OCI-LY1 (cell line): ENCODE results near the gene SH3TC2.
"Not testable (repeated sequence)": the region's sequence is repeated elsewhere in the genome, so short reads cannot be mapped to it uniquely, and the experiment has no call there.

ENCODE experiments used
- H2AFZ ChIP-seq: fragments of 200-600 bp; sonication (generic), shearing (Covaris generic); 2 replicates; pipeline ENCODE4 v1.6.0; 2014; ENCODE audit warnings: antibody characterized with exemption, mild to moderate bottlenecking, low read length
- H3F3A ChIP-seq: fragments of 200-600 bp; sonication (generic), shearing (Covaris generic); 2 replicates; pipeline ENCODE4 v1.6.0; 2014; ENCODE audit warnings: mild to moderate bottlenecking, antibody characterized with exemption, low read length, moderate library complexity; ENCODE audit not compliant: insufficient read depth
- H3K27ac ChIP-seq: fragments of 200-600 bp; sonication (generic); 2 replicates; pipeline ENCODE4 v1.5.1; 2014; ENCODE audit warnings: low read length, mixed run types, mild to moderate bottlenecking, low read depth; ENCODE audit not compliant: poor library complexity, severe bottlenecking
- H3K27me3 ChIP-seq: fragments of 200-600 bp; sonication (generic); 2 replicates; pipeline ENCODE4 v1.6.0; 2014; ENCODE audit warnings: antibody characterized with exemption, mild to moderate bottlenecking, low read length, moderate library complexity; ENCODE audit not compliant: insufficient read depth
- H3K36me3 ChIP-seq: fragments of 200-600 bp; sonication (generic); 2 replicates; pipeline ENCODE4 v1.6.1; 2014; ENCODE audit warnings: mild to moderate bottlenecking, antibody characterized with exemption, low read length, moderate library complexity, mixed read lengths; ENCODE audit not compliant: insufficient read depth
- H3K4me1 ChIP-seq: fragments of 200-600 bp; sonication (generic); 2 replicates; pipeline ENCODE4 v1.5.1; 2014; ENCODE audit warnings: mild to moderate bottlenecking, low read length, moderate library complexity; ENCODE audit not compliant: insufficient read depth, severe bottlenecking
- H3K4me2 ChIP-seq: fragments of 200-600 bp; sonication (generic), shearing (Covaris generic); 2 replicates; pipeline ENCODE4 v1.6.1; 2014; ENCODE audit warnings: low read length
- H3K4me3 ChIP-seq: fragments of 200-600 bp; sonication (generic); 2 replicates; pipeline ENCODE4 v1.5.1; 2014; ENCODE audit warnings: low read length, low read depth, mild to moderate bottlenecking, mixed read lengths; ENCODE audit not compliant: poor library complexity, severe bottlenecking
- H3K79me2 ChIP-seq: fragments of 200-600 bp; shearing (Covaris generic); 2 replicates; pipeline ENCODE4 v1.6.1; 2016; ENCODE audit warnings: mixed run types, low read length, mixed read lengths; ENCODE audit not compliant: insufficient read depth
- H3K9ac ChIP-seq: fragments of 200-600 bp; sonication (generic), shearing (Covaris generic); 2 replicates; pipeline ENCODE4 v1.6.1; 2014; ENCODE audit warnings: mild to moderate bottlenecking, low read length, mixed read lengths
- H3K9me2 ChIP-seq: fragments of 200-600 bp; sonication (generic), shearing (Covaris generic); 2 replicates; pipeline ENCODE4 v1.6.1; 2014; ENCODE audit warnings: low read depth, mild to moderate bottlenecking, low read length, mixed read lengths
- H3K9me3 ChIP-seq: fragments of 200-600 bp; shearing (Covaris generic); 2 replicates; pipeline ENCODE4 v1.6.1; 2014; ENCODE audit warnings: low read length, mixed read lengths
- H4K20me1 ChIP-seq: fragments of 200-600 bp; sonication (generic), shearing (Covaris generic); 2 replicates; pipeline ENCODE4 v1.6.0; 2016; ENCODE audit warnings: mild to moderate bottlenecking, low read length; ENCODE audit not compliant: insufficient read depth
- CTCF ChIP-seq: fragments of 200-600 bp; sonication (generic), shearing (Covaris generic); IDR thresholded peaks from 2 replicates; pipeline ENCODE4 v1.5.1; 2017; ENCODE audit warnings: mild to moderate bottlenecking, antibody characterized with exemption, low read length, moderate library complexity, mixed read lengths
- EZH2 ChIP-seq: fragments of 200-600 bp; sonication (generic), shearing (Covaris generic); IDR thresholded peaks from 2 replicates; pipeline ENCODE4 v1.8.0; 2017; ENCODE audit warnings: borderline replicate concordance, mixed run types, mild to moderate bottlenecking, antibody characterized with exemption, low read length, moderate library complexity, mixed read lengths

The SH3TC2 gene

GRCh38 chr5:149082271-149082670 lies 19.4 kb upstream of the SH3TC2 start:
- no peaks in the 10 kb centered on the region for H3F3A ChIP-seq
- TF ChIP-seq CTCF (no peak), EZH2 (no peak)
- no peaks in the 10 kb centered on the region for H3K79me2 ChIP-seq
- no peaks in the 10 kb centered on the region for H3K27me3 ChIP-seq
- no peaks in the 10 kb centered on the region for H3K9me3 ChIP-seq
- no peak overlapping the region for H2AFZ ChIP-seq
- H3K4me2 ChIP-seq, result no peak overlapping the region
- no peak overlapping the region for H3K9ac ChIP-seq
- H3K4me3 ChIP-seq, result no peak overlapping the region
- no peaks in the 10 kb centered on the region for H3K36me3 ChIP-seq
- H3K4me1 ChIP-seq, result no peaks in the 10 kb centered on the region
- no peak overlapping the region for H3K27ac ChIP-seq
- no peaks in the 10 kb centered on the region for H3K9me2 ChIP-seq
- H4K20me1 ChIP-seq, result no peaks in the 10 kb centered on the region

- Histone ChIP-seq H3K36me3 (no peaks in the 10 kb centered on the region), H3K27me3 (no peaks in the 10 kb centered on the region), H3K79me2 (no peaks in the 10 kb centered on the region), H3F3A (no peaks in the 10 kb centered on the region), H3K4me2 (no peak overlapping the region), H3K9ac (no peak overlapping the region), H3K9me3 (no peaks in the 10 kb centered on the region), H3K4me1 (no peaks in the 10 kb centered on the region), H3K9me2 (no peaks in the 10 kb centered on the region), H3K4me3 (no peak overlapping the region), H4K20me1 (no peaks in the 10 kb centered on the region), H3K27ac (no peak overlapping the region), H2AFZ (no peak overlapping the region)
- TF ChIP-seq CTCF (no peak), EZH2 (no peak)
These were observed 17.4 kb upstream of the SH3TC2 start for GRCh38 chr5:149080294-149080693.

- H3K4me1 ChIP-seq, result no peaks in the 10 kb centered on the region
- no peaks in the 10 kb centered on the region for H3K9me3 ChIP-seq
- TF ChIP-seq CTCF, result no peak
- no peak for TF ChIP-seq EZH2
- no peaks in the 10 kb centered on the region for H3K27me3 ChIP-seq
- H3K36me3 ChIP-seq, result no peaks in the 10 kb centered on the region
- H3K9me2 ChIP-seq, result no peaks in the 10 kb centered on the region
- H3F3A ChIP-seq, result no peaks in the 10 kb centered on the region
- no peak overlapping the region for H2AFZ ChIP-seq
- H3K79me2 ChIP-seq, result no peaks in the 10 kb centered on the region
- H4K20me1 ChIP-seq, result no peaks in the 10 kb centered on the region
- no peak overlapping the region for H3K4me3 ChIP-seq
- H3K4me2 ChIP-seq, result no peak overlapping the region
- H3K27ac ChIP-seq, result no peak overlapping the region
- H3K9ac ChIP-seq, result no peak overlapping the region
These were observed 17.0 kb upstream of the SH3TC2 start for GRCh38 chr5:149079883-149080282.

GRCh38 chr5:149074071-149074470 lies 11.2 kb upstream of the SH3TC2 start:
- not testable (repeated sequence) for H3K9ac ChIP-seq, H3K9me2 ChIP-seq, H3K4me1 ChIP-seq, H3K27ac ChIP-seq, H2AFZ ChIP-seq, H3K36me3 ChIP-seq, H3K4me3 ChIP-seq, H3K27me3 ChIP-seq, H3K79me2 ChIP-seq, H3F3A ChIP-seq, H4K20me1 ChIP-seq, H3K4me2 ChIP-seq, H3K9me3 ChIP-seq
